ENCODE data around the gene DYNLRB1. TPM values are rescaled to one million over a fixed set of nuclear protein-coding genes. Genes with fewer than 3 reads are reported as not detected.

Gene DYNLRB1
- total RNA-seq (10 to 100 TPM; 49.6 to 83.6 (median 73.8) TPM), total RNA-seq (0.89 to 5.9 (median 2.8) reads per million in 29 experiments)
- total RNA-seq (2013), result 56.3 TPM

DNA sequence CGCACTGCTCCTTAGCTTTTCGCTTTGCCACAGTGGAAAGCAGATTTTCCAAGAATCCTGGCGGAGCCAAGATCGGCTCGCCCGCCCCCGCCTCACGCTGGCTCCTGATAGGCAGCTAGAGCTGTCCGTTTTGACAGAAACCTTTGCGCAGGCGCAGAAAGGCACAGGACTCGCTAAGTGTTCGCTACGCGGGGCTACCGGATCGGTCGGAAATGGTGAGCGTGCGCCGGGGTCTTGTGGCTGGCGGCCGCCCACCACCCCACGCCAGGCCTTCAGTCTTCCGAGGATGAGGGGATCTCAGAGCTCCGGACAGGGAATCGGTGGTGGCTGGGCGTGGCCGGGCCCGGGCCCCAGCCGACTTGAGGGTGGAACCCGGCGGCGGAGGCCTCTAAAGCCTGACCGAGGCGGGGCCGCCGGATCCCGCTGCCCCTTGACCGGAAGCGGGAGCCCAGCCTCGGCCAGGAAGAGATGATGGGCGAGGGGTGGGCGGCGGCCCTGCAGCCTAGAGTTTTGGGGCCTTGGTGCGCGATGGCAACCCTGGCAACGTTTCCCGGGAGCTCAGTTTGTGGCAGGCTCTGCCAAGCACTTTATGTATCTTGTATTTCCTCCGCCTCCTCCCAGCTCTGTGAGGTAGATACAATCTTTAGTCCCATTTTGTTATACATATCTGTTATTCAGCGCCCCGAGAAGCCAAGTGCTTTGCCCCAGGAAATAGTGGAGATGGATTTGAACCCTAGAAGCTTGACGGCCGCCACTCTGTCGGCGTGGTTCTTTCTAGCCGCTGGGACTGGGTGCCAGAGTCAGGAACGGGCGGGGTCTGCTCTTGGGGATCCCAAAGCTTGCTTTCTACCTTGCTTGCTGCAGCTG lies at the start of gene DYNLRB1:
Gene DYNLRB1, plus strand, starts transcription at position 176 of the 867 bp plus-strand sequence. Its CDS starts 37 bp downstream, at position 213.
- under 1% methylated on average over 52 of the region's 59 CpGs for WGBS (ENCODE audit: insufficient coverage)
- peaks cover 0 to 10% of the 10 kb centered on the region in 2 donors for H3K36me3 ChIP-seq (ENCODE audit: control insufficient read depth in 2 of 2, extremely low read depth in 1 of 2, insufficient read depth in 1 of 2, low read length in 1 of 2)
- H3K4me1 ChIP-seq (ENCODE audit: control insufficient read depth in 1 of 2, extremely low read depth in 1 of 2, insufficient read depth in 2 of 2, low read length in 2 of 2), result peaks cover 5 to 24% of the 10 kb centered on the region in 2 experiments
- ChIA-PET POLR2A (interaction anchor here in 1 of 2 donors (0.5 to 1.3 kb wide), 2 partner anchors 42 to 294 kb away, joined by 5 to 7 read pairs; partner anchors contain the start of gene MAP1LC3A), CTCF (interaction anchor here (0.5 to 2.9 kb wide), 15 partner anchors 10 to 1927 kb away, joined by 3 to 39 read pairs (median 4); partner anchors contain the start of genes ITCH (in 1 of the 2) and TP53INP2 (in 1 of the 2))
- Mint-ChIP-seq H3K27ac (peak within 1 kb of the TSS; percentile 96 to 97), H3K27me3 (no peaks in the 10 kb centered on the region), H3K4me1 (peaks cover 52 to 64% (median 55%) of the 10 kb centered on the region in 3 donors), H3K4me3 (peak within 1 kb of the TSS; percentile 95 to 99 (median 98)), H3K9me3 (no peaks in the 10 kb centered on the region), H3K36me3 (no peaks in the 10 kb centered on the region)
- ATAC-seq (replicated peaks in 1 of 4), result peak; percentile 84 to 86 (median 85)
- H3K27me3 ChIP-seq (replicated peaks in 1 of 2; ENCODE audit: control insufficient read depth in 2 of 2, extremely low read depth in 1 of 2, insufficient read depth in 2 of 2, low read length in 1 of 2), result no peaks in the 10 kb centered on the region
- peak within 1 kb of the TSS; percentile 72 for H3K27ac ChIP-seq (ENCODE audit: low read length)
- DNase-seq, result peak; percentile 85 to 96 (median 91)
- no peaks in the 10 kb centered on the region for H3K9me3 ChIP-seq
- H3K4me3 ChIP-seq (ENCODE audit: control insufficient read depth in 1 of 2, extremely low read depth in 1 of 2, low read length in 1 of 2), result peak within 1 kb of the TSS; percentile 90 to 92

DNA sequence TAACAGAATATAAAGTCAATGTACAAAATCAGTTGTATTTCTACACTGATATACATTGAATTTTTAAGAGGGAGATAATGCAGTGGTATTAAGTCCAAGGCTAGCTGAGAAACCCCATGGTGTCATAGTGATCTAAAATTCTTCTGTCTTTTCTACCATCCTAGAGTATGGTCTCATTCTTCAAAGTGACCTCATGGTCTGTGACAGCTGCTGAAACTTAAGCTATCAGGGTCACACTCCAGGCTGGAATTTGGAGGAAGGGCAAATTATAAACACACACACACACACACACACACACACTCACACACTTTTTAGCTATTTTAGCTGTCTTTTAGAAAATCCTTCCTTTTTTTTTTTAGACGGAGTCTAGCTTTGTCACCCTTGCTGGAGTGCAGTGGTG lies 47.3 kb upstream of the DYNLRB1 start:
- H3K27ac ChIP-seq (ENCODE audit: low read length), result no peak overlapping the region
- POLR2A ChIA-PET, result no interaction called here
- H3K4me3 ChIP-seq (ENCODE audit: control insufficient read depth in 1 of 2, extremely low read depth in 1 of 2, low read length in 1 of 2), result no peak overlapping the region
- peaks cover 46% of the 10 kb centered on the region for H3K36me3 Mint-ChIP-seq
- no peaks in the 10 kb centered on the region for H3K9me3 Mint-ChIP-seq
- H3K27me3 ChIP-seq (replicated peaks in 1 of 2; ENCODE audit: control insufficient read depth in 2 of 2, extremely low read depth in 1 of 2, insufficient read depth in 2 of 2, low read length in 1 of 2), result no peaks in the 10 kb centered on the region
- H3K27ac Mint-ChIP-seq, result no peak overlapping the region
- DNase-seq (no peak), ATAC-seq (replicated peaks in 1 of 4) (no peak)
- no peaks in the 10 kb centered on the region for H3K27me3 Mint-ChIP-seq
- no CpG with 5 or more reads among the region's 1 CpG for WGBS (ENCODE audit: insufficient coverage)
- no peaks in the 10 kb centered on the region for H3K9me3 ChIP-seq
- no peak overlapping the region for H3K4me3 Mint-ChIP-seq
- H3K4me1 ChIP-seq (ENCODE audit: control insufficient read depth in 1 of 2, extremely low read depth in 1 of 2, insufficient read depth in 2 of 2, low read length in 2 of 2), result no peaks in the 10 kb centered on the region
- H3K4me1 Mint-ChIP-seq, result peaks cover 0 to 7% (median 6%) of the 10 kb centered on the region in 3 donors
- peaks cover 0 to 47% of the 10 kb centered on the region in 2 donors for H3K36me3 ChIP-seq (ENCODE audit: control insufficient read depth in 2 of 2, extremely low read depth in 1 of 2, insufficient read depth in 1 of 2, low read length in 1 of 2)
- CTCF ChIA-PET, result interaction anchor here in 1 of 2 donors (0.6 kb wide), 1 partner anchor 13 kb away, joined by 3 read pairs; no protein-coding TSS in a partner anchor

DNA sequence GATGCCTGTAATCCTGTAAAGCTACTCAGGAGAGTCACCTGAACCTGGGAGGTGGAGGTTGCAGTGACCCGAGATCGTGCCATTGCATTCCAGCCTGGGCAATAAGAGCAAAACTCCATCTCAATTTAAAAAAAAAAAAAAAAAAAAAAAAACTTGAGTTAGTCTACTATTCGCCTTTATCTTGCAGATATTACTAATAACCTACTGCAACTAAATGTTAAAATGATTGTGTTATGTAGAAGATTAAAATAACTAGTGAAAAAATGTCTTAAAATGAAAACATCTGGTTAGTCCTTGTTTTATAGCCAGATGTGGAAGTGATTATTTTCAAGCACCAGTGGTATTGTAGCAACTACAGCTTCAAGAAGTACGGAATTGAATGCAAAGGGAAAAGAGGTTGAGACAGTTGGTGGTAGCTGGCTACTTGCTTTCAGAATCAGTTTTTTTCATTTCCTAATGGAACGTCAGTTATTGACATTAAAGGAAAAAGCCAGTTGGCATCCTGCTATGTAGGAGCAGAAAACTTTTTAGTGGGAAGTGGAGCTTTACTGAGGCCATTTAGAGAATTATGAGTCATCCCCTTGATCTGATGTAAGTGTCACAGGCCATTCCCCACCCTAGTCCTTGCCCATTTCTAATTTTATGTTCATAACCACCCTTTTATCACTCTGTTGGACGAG lies 43.8 kb upstream of the DYNLRB1 start:
- POLR2A ChIA-PET, result no interaction called here
- H3K36me3 Mint-ChIP-seq, result peaks cover 49% of the 10 kb centered on the region
- 87% methylated on average over 3 of the region's 6 CpGs for WGBS (ENCODE audit: insufficient coverage)
- no peaks in the 10 kb centered on the region for H3K4me1 ChIP-seq (ENCODE audit: control insufficient read depth in 1 of 2, extremely low read depth in 1 of 2, insufficient read depth in 2 of 2, low read length in 2 of 2)
- CTCF ChIA-PET, result interaction anchor here in 1 of 2 donors (2.5 kb wide), 1 partner anchor 160 kb away, joined by 9 read pairs; no protein-coding TSS in a partner anchor
- no peak for DNase-seq
- no peak overlapping the region for H3K27ac ChIP-seq (ENCODE audit: low read length)
- H3K9me3 ChIP-seq, result no peaks in the 10 kb centered on the region
- peaks cover 0 to 38% of the 10 kb centered on the region in 2 donors for H3K36me3 ChIP-seq (ENCODE audit: control insufficient read depth in 2 of 2, extremely low read depth in 1 of 2, insufficient read depth in 1 of 2, low read length in 1 of 2)
- ATAC-seq (replicated peaks in 1 of 4), result no peak
- no peak overlapping the region for H3K4me3 Mint-ChIP-seq
- H3K4me3 ChIP-seq (ENCODE audit: control insufficient read depth in 1 of 2, extremely low read depth in 1 of 2, low read length in 1 of 2), result no peak overlapping the region
- H3K9me3 Mint-ChIP-seq, result no peaks in the 10 kb centered on the region
- H3K27me3 ChIP-seq (replicated peaks in 1 of 2; ENCODE audit: control insufficient read depth in 2 of 2, extremely low read depth in 1 of 2, insufficient read depth in 2 of 2, low read length in 1 of 2), result no peaks in the 10 kb centered on the region
- no peaks in the 10 kb centered on the region for H3K27me3 Mint-ChIP-seq
- H3K27ac Mint-ChIP-seq, result no peak overlapping the region
- peaks cover 6 to 7% (median 7%) of the 10 kb centered on the region in 3 donors for H3K4me1 Mint-ChIP-seq

DNA sequence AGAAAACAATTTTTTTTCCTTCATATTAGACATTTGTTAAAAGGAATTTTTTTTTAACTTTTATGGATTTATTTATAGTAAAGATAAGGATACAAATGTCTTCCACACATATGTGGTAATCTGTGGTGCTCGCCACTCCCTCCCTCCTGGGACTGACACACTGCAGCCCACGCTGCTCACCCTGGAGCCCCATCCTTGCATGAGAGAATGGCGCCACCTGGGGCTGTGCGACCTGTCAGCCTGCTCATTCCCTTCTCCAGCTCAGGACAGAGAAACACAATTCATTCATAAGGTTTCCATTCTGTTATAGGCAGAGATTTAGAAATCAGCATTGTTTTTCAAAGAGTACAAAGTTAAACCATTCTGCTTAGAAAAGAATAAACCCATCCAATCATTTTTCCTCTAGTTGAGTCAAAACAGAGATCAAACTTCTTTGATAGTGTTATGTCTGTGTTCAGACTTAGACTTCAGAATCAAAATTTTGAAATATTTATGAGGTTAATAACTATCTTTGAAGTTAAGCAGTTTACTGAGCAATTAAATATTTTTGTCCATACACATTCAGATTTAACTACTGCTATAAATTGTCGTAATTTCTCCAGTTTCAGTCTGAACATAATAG lies 42.8 kb upstream of the DYNLRB1 start:
- Mint-ChIP-seq H3K27ac (no peak overlapping the region), H3K27me3 (no peaks in the 10 kb centered on the region), H3K9me3 (no peaks in the 10 kb centered on the region), H3K36me3 (peaks cover 54% of the 10 kb centered on the region), H3K4me3 (no peak overlapping the region), H3K4me1 (peaks cover 6 to 7% (median 7%) of the 10 kb centered on the region in 3 donors)
- ChIA-PET POLR2A (no interaction called here), CTCF (interaction anchor here in 1 of 2 donors (2.5 kb wide), 1 partner anchor 161 kb away, joined by 9 read pairs; no protein-coding TSS in a partner anchor)
- ATAC-seq (replicated peaks in 1 of 4) (peak in 1 of 4 experiments; percentile 57), DNase-seq (peak in 26 of 35 experiments; percentile 3 to 40 (median 16))
- 92% methylated on average over 2 of the region's 5 CpGs for WGBS (ENCODE audit: insufficient coverage)
- Histone ChIP-seq H3K9me3 (no peaks in the 10 kb centered on the region), H3K36me3 (ENCODE audit: control insufficient read depth in 2 of 2, extremely low read depth in 1 of 2, insufficient read depth in 1 of 2, low read length in 1 of 2) (peaks cover 0 to 45% of the 10 kb centered on the region in 2 donors), H3K4me1 (ENCODE audit: control insufficient read depth in 1 of 2, extremely low read depth in 1 of 2, insufficient read depth in 2 of 2, low read length in 2 of 2) (no peaks in the 10 kb centered on the region), H3K27ac (ENCODE audit: low read length) (no peak overlapping the region), H3K27me3 (replicated peaks in 1 of 2; ENCODE audit: control insufficient read depth in 2 of 2, extremely low read depth in 1 of 2, insufficient read depth in 2 of 2, low read length in 1 of 2) (no peaks in the 10 kb centered on the region), H3K4me3 (ENCODE audit: control insufficient read depth in 1 of 2, extremely low read depth in 1 of 2, low read length in 1 of 2) (no peak overlapping the region)

DNA sequence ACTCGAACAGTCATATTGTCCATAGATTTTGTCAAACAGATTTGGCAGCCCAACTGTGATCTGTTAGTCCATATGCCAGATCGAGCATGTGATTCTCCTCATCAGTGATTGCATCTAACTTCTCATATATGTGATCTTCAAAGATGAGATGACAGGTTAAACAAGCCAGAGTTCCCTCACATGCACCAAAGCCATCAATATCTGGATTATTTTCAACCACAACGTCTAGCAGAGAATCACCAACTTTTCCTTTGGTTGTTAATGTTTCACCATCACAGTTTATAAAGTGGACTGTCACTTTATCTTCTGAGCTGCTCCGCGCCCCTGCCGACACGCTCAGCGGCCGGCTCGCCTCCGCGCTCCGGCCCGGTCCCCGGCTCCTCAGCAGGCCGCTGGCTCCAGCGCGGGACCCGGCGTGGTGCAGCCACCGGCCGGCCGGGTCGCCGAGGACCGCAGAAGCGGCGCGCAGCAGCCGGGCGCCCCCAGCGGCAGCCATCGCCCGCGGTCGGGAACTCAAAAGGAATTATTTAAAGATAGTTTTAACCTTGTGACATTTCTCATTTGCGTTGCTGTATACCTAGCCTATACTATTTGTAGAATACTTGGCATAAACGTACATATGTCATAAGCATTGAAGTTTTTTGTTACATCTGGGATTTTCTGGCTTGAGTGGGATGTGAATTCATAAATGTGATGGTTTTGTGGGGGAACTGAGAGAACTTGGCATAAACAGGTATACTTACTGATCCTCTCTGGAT lies 40.1 kb upstream of the DYNLRB1 start:
- peak in 22 of 35 experiments; percentile 1 to 37 (median 12) for DNase-seq
- H3K27ac Mint-ChIP-seq, result peak overlapping the region in 1 of 2 donors; percentile 69

More for the DNA sequence above, 40.1 kb upstream of the DYNLRB1 start:
- Mint-ChIP-seq H3K4me3 (peak overlapping the region in 1 of 3 donors; percentile 17), H3K27me3 (no peaks in the 10 kb centered on the region), H3K9me3 (no peaks in the 10 kb centered on the region), H3K36me3 (peaks cover 55% of the 10 kb centered on the region), H3K4me1 (peaks cover 7 to 9% (median 8%) of the 10 kb centered on the region in 3 donors)
- H3K36me3 ChIP-seq (ENCODE audit: control insufficient read depth in 2 of 2, extremely low read depth in 1 of 2, insufficient read depth in 1 of 2, low read length in 1 of 2), result peaks cover 6 to 42% of the 10 kb centered on the region in 2 donors
- no peak overlapping the region for H3K4me3 ChIP-seq (ENCODE audit: control insufficient read depth in 1 of 2, extremely low read depth in 1 of 2, low read length in 1 of 2)
- H3K4me1 ChIP-seq (ENCODE audit: control insufficient read depth in 1 of 2, extremely low read depth in 1 of 2, insufficient read depth in 2 of 2, low read length in 2 of 2), result no peaks in the 10 kb centered on the region
- ATAC-seq (replicated peaks in 1 of 4), result peak; percentile 63 to 76 (median 72)
- H3K27ac ChIP-seq (ENCODE audit: low read length), result no peak overlapping the region
- ChIA-PET CTCF (no interaction called here), POLR2A (interaction anchor here in 1 of 2 donors (0.5 kb wide), 1 partner anchor 1188 kb away, joined by 3 read pairs; no protein-coding TSS in a partner anchor)
- H3K9me3 ChIP-seq, result no peaks in the 10 kb centered on the region
- WGBS (ENCODE audit: insufficient coverage), result 66% methylated on average over 23 of the region's 38 CpGs
- no peaks in the 10 kb centered on the region for H3K27me3 ChIP-seq (replicated peaks in 1 of 2; ENCODE audit: control insufficient read depth in 2 of 2, extremely low read depth in 1 of 2, insufficient read depth in 2 of 2, low read length in 1 of 2)
